ENCODE data around the gene SLC22A1.

GRCh38 chr6:160139420-160139851 lies 17.8 kb downstream of the SLC22A1 start:
- 0 out of 4 replicates have a peak, but pooled peaks of 1 of the 2 experiments have one; percentile 17 for TF ChIP-seq CEBPB (IDR thresholded peaks at IDR 0.05)
- no peak for TF ChIP-seq CTCF (IDR thresholded peaks at IDR 0.05)

Measured in A549 (cell line).